D721Med (cell line): ENCODE measurements around the gene UAP1L1.

Experiments used
- DNase-seq: peaks from one replicate; pipeline ENCODE4 v3.0.0; 2011; ENCODE audit warnings: low spot score; ENCODE audit not compliant: insufficient read length
- FAIRE-seq: peaks from 2 replicates; lab custom pipeline; 2011; peaks lifted over from hg19 to GRCh38; lab: Jason Lieb, UNC
- TF ChIP-seq, protein P1 (sequence below): IDR thresholded peaks from 2 replicates; pipeline ENCODE4 v1.5.1; 2012; ENCODE audit warnings: mild to moderate bottlenecking, control low read depth; ENCODE audit not compliant: insufficient read depth; ENCODE audit errors: missing control alignments

The UAP1L1 gene

DNA sequence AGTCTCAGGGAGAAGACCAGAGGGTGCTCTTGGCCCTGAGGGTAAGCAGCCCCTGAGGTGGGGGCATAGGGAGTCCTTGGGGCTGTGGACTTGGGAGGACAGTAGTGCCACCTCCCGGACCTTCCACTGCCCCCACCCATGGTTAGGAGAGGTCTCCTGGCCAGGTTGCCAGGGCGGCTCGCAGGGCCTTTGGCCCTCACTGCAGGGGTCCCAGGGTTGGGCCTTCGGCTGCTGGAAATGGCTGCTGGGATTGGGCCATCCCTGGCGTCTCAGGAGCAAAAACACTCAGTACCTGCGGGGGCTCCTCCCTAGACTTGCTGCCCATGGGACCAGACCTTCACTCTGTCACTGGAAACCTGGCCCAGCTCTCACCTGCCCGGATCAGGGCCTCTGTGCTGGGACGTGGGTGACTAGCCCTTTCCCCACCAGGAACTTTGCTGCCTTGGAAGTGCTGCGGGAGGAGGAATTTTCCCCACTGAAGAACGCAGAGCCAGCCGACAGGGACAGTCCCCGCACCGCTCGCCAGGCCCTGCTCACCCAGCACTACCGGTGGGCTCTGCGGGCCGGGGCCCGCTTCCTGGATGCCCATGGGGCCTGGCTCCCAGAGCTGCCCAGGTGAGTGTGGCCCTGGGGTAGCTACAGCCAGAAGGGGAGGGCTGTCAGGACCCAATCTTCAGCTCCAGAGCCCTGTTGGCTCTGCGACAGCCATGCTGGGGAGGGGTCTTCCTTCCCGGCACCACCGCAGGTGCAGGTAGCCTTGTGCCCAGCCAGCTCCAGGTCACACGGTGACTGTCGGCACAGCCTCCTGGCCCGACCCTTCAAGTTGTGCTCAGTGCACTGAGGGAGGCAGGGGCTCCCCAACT is 3.2 kb downstream of the UAP1L1 start:
- TF ChIP-seq, protein P1, sequence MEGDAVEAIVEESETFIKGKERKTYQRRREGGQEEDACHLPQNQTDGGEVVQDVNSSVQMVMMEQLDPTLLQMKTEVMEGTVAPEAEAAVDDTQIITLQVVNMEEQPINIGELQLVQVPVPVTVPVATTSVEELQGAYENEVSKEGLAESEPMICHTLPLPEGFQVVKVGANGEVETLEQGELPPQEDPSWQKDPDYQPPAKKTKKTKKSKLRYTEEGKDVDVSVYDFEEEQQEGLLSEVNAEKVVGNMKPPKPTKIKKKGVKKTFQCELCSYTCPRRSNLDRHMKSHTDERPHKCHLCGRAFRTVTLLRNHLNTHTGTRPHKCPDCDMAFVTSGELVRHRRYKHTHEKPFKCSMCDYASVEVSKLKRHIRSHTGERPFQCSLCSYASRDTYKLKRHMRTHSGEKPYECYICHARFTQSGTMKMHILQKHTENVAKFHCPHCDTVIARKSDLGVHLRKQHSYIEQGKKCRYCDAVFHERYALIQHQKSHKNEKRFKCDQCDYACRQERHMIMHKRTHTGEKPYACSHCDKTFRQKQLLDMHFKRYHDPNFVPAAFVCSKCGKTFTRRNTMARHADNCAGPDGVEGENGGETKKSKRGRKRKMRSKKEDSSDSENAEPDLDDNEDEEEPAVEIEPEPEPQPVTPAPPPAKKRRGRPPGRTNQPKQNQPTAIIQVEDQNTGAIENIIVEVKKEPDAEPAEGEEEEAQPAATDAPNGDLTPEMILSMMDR = no peak
- FAIRE-seq (no peak), DNase-seq (no peak)

- FAIRE-seq = no peak
- DNase-seq = no peak
- TF ChIP-seq, protein P1 = no peak
These were observed 5.1 kb downstream of the UAP1L1 start for GRCh38 chr9:137082222-137082924.

- DNase-seq = no peak
These were observed 5.6 kb downstream of the UAP1L1 start for GRCh38 chr9:137082925-137083290.

DNA sequence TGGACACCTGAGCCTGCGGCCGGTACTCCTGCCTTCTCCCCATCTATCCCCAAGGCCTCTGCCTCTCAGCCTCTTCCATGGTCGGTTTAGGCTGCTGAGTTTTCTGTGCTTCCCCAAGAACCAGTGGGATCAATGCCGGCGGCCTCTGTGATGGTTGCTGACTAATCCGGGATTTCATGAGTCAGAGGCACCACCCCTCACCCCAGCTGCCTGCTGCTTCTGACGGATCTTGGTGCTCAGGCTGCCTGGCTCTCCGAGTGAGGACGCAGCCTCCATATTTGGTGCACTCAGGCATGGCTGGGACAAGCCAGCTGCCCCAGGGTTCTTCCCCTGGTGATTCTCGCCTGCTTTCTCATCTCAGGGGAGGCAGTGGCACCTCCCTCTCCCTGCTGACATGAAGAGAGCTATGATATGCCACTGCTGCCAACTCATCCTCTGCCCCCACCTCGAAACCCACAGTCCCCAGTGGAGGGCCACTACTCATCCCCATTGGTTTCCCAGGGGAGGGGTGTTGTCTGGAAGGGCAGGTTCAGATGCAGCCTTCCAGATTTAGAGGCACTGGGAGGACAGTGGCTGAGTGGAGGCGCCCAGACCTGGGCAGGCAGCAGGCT is 6.2 kb downstream of the UAP1L1 start:
- TF ChIP-seq, protein P1 = no peak
- FAIRE-seq = no peak
- peak; percentile 69 for DNase-seq

More at GRCh38 chr9:137082925-137083290, 5.6 kb downstream of the UAP1L1 start:
- no peak for FAIRE-seq
- TF ChIP-seq, protein P1 = no peak

GRCh38 chr9:137084526-137084925 is 7.2 kb downstream of the UAP1L1 start:
- TF ChIP-seq, protein P1 = no peak
- DNase-seq (no peak), FAIRE-seq (no peak)

DNA sequence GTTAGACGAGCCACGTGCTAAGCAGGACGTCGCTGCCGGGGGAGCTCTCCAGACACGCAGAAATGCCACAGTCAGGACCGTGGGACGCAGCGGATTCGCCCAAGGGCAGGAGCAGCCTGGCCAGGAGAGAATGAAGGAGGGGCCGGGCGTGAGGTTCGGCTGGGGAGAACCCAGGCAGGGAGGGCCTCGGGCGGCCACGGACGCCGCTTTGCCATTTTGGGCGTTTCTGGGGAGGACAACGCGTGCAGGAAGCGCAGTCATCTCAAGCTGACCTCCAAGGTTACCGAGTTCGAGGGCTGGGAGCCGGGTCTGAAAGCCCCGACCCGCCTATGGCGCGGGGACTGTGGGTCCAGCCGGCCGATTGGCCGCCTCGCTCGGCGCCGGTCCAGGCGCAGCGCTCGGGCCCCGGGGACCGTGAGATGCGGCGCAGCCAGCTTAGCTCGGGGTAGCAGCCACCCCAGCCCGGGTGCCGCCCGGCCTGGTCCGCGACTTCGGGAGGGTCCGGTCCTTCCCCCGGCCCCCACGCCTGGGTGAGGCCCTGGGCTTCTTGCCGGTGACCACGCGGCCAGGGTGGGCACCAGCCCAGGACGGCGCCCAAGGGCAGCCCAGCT is 8.7 kb downstream of the UAP1L1 start:
- TF ChIP-seq, protein P1 = no peak
- FAIRE-seq (no peak), DNase-seq (no peak)
